Measurements from ENCODE around the gene CFAP210.

GRCh38 chr2:169715379-169716237 lies 21.4 kb upstream of the CFAP210 start:
- TF ChIP-seq EP300 (IDR thresholded peaks at IDR 0.05): no peak
- TF ChIP-seq, protein P1, sequence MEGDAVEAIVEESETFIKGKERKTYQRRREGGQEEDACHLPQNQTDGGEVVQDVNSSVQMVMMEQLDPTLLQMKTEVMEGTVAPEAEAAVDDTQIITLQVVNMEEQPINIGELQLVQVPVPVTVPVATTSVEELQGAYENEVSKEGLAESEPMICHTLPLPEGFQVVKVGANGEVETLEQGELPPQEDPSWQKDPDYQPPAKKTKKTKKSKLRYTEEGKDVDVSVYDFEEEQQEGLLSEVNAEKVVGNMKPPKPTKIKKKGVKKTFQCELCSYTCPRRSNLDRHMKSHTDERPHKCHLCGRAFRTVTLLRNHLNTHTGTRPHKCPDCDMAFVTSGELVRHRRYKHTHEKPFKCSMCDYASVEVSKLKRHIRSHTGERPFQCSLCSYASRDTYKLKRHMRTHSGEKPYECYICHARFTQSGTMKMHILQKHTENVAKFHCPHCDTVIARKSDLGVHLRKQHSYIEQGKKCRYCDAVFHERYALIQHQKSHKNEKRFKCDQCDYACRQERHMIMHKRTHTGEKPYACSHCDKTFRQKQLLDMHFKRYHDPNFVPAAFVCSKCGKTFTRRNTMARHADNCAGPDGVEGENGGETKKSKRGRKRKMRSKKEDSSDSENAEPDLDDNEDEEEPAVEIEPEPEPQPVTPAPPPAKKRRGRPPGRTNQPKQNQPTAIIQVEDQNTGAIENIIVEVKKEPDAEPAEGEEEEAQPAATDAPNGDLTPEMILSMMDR (IDR thresholded peaks at IDR 0.05): no peak
- TF ChIP-seq POLR2A (IDR thresholded peaks at IDR 0.05; ENCODE audit: low read depth): no peak
- TF ChIP-seq POLR2AphosphoS5 (IDR thresholded peaks at IDR 0.05): no peak

Measured in esophagus muscularis mucosa (tissue), 4 donors.